Activated gamma-delta T cell treated with Interleukin-2 at 50 U/mL for 16 hours (primary cell): ENCODE measurements around the gene MARF1.
"Not testable (repeated sequence)": the region's sequence is repeated elsewhere in the genome, so short reads cannot be mapped to it uniquely, and the experiment has no call there.

Experiments
- DNase-seq: peaks from one replicate; pipeline ENCODE4 v3.0.0-alpha.2; 2020

Gene MARF1

GRCh38 chr16:15567823-15568222 lies 75.1 kb downstream of the MARF1 start:
- DNase-seq = no peak

- DNase-seq = no peak
Measured at GRCh38 chr16:15566095-15566494, 76.9 kb downstream of the MARF1 start.

GRCh38 chr16:15564604-15565339 lies 78.2 kb downstream of the MARF1 start:
- no peak for DNase-seq

- DNase-seq = no peak
Measured at GRCh38 chr16:15559176-15559575, 83.8 kb downstream of the MARF1 start.

GRCh38 chr16:15557258-15557657 lies 85.7 kb downstream of the MARF1 start:
- no peak for DNase-seq

- DNase-seq = no peak
Measured at GRCh38 chr16:15556130-15556529, 86.8 kb downstream of the MARF1 start.

GRCh38 chr16:15553313-15554088 lies 89.5 kb downstream of the MARF1 start:
- DNase-seq = no peak

- no peak for DNase-seq
Measured at GRCh38 chr16:15552507-15552906, 90.4 kb downstream of the MARF1 start.

- DNase-seq = no peak
Measured at GRCh38 chr16:15548482-15548891, 94.5 kb downstream of the MARF1 start.

- no peak for DNase-seq
Measured at GRCh38 chr16:15547768-15548096, 95.2 kb downstream of the MARF1 start.

- not testable (repeated sequence) for DNase-seq
Measured at GRCh38 chr16:15547072-15547767, 95.7 kb downstream of the MARF1 start.

- DNase-seq = no peak
Measured at GRCh38 chr16:15545544-15545943, 97.4 kb downstream of the MARF1 start.

- no peak for DNase-seq
Measured at GRCh38 chr16:15544405-15544804, 98.5 kb downstream of the MARF1 start.
